ENCODE results near the gene ZNF610.

The ZNF610 gene

DNA sequence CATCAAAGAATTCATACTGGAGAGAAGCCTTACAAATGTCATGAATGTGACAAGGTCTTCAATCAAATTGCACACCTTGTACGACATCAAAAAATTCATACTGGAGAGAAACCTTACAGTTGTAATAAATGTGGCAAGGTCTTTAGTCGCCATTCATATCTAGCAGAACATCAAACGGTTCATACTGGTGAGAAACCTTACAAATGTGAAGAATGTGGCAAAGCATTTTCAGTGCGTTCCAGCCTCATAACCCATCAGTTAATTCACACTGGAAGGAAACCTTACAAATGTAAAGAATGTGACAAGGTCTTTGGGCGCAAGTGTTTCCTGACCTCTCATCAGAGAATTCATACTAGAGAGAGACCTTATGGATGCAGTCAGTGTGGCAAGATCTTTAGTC lies 79.7 kb downstream of the ZNF610 start:
- peaks cover 19% of the 10 kb centered on the region; the same call in 1 of the 2 replicates for H3K9me3 ChIP-seq (ENCODE audit: insufficient read depth, low read depth, low read length)
- no peak overlapping the region for H2AFZ ChIP-seq (ENCODE audit: low read length)
- no peaks in the 10 kb centered on the region for H3K4me1 ChIP-seq (ENCODE audit: insufficient read depth, low read length, poor library complexity, severe bottlenecking)
- H3K4me3 ChIP-seq (ENCODE audit: low read length, poor library complexity, severe bottlenecking) = no peak overlapping the region
- H3K9me2 ChIP-seq (replicated peaks; ENCODE audit: low read depth, low read length) = no peaks in the 10 kb centered on the region
- H3K9ac ChIP-seq (ENCODE audit: low read depth, low read length, poor library complexity, severe bottlenecking) = no peak overlapping the region
- no peaks in the 10 kb centered on the region for H3K27me3 ChIP-seq (ENCODE audit: insufficient read depth, low read length, poor library complexity, severe bottlenecking)
- no peaks in the 10 kb centered on the region for H4K20me1 ChIP-seq (ENCODE audit: insufficient read depth, low read length, poor library complexity, severe bottlenecking)
- H3K4me2 ChIP-seq (ENCODE audit: low read depth, low read length, poor library complexity, severe bottlenecking) = no peak overlapping the region
- H3K36me3 ChIP-seq (ENCODE audit: insufficient read depth, low read length) = peaks cover 5% of the 10 kb centered on the region; the same call in 1 of the 2 replicates
- H3K79me2 ChIP-seq (ENCODE audit: insufficient read depth, low read length) = no peaks in the 10 kb centered on the region
- H3F3A ChIP-seq (ENCODE audit: low read depth) = no peaks in the 10 kb centered on the region
- TF ChIP-seq EZH2phosphoT487 (IDR thresholded peaks at IDR 0.05; ENCODE audit: borderline replicate concordance) = no peak

Data from Loucy (cell line).